A549 (cell line): ENCODE results near the gene SLC16A6. TPM values are rescaled to one million over a fixed set of nuclear protein-coding genes. Genes with fewer than 3 reads are reported as not detected.
A peak's percentile ranks its signal among the peaks of the same experiment; 100 is the strongest.

Source experiments
- ATAC-seq, 2 experiments: fragments of 200-7000 bp in 1 of 2; fragments of >200 bp in 1 of 2; cut with Nextera tagmentation in 1 of 2; cut with Tn5 transposase in 1 of 2; 3 replicates each; pipeline versions ENCODE4 v1.8.0 to v1.9.1; 2018 to 2020; ENCODE audit warnings: mild to moderate bottlenecking in 1 of 2, moderate library complexity in 1 of 2
- CTCF ChIA-PET: fragments of 300-600 bp; sonication (Branson Sonifier 250); formaldehyde crosslinking; extraction: SDS; loops from one replicate; lab custom pipeline; 2021; ENCODE audit warnings: antibody characterized with exemption, inconsistent platforms; lab: Yijun Ruan, JAX
- POLR2A ChIA-PET: fragments of 350-600 bp; formaldehyde crosslinking; extraction: SDS; loops from one replicate; lab custom pipeline; 2021; ENCODE audit warnings: antibody characterized with exemption, inconsistent platforms; lab: Yijun Ruan, JAX
- DNase-seq, 2 experiments: peaks; one replicate each; pipeline versions ENCODE4 v3.0.0 to v3.0.0-alpha.2; 2011 to 2016; ENCODE audit warnings: low read depth in 1 of 2, low spot score in 1 of 2
- FAIRE-seq: peaks from 2 replicates; lab custom pipeline; 2011; peaks lifted over from hg19 to GRCh38; lab: Jason Lieb, UNC
- H3K27ac ChIP-seq, 2 experiments: fragments of >200 bp; sonication (Bioruptor Twin); formaldehyde crosslinking; 3 replicates each; pipeline ENCODE4 v1.5.1; 2016 to 2017
- H3K4me1 ChIP-seq: fragments of >200 bp; sonication (Bioruptor Twin); formaldehyde crosslinking; 3 replicates; pipeline ENCODE4 v1.6.1; 2016
- H3K4me2 ChIP-seq: fragments of >200 bp; sonication (Bioruptor Twin); formaldehyde crosslinking; 3 replicates; pipeline ENCODE4 v1.6.1; 2016
- H3K4me3 ChIP-seq: fragments of >200 bp; sonication (Bioruptor Twin); formaldehyde crosslinking; 3 replicates; pipeline ENCODE4 v1.5.1; 2016
- H3K9me3 ChIP-seq: fragments of >200 bp; sonication (Bioruptor Twin); formaldehyde crosslinking; 3 replicates; pipeline ENCODE4 v1.6.1; 2016
- ESRRA ChIP-seq: fragments of 150-350 bp; IDR thresholded peaks from 2 replicates; pipeline ENCODE4 v1.6.1; 2014; ENCODE audit warnings: mild to moderate bottlenecking, low read length, borderline replicate concordance
- FOSB ChIP-seq: fragments of 250-450 bp; sonication (Bioruptor Pico); IDR thresholded peaks from 2 replicates; pipeline ENCODE4 v1.5.0; 2020; ENCODE audit warnings: mild to moderate bottlenecking, moderate library complexity
- HDAC2 ChIP-seq: fragments of 200-600 bp; sonication (generic); IDR thresholded peaks from 2 replicates; pipeline ENCODE4 v1.6.1; 2016
- HOXA7 ChIP-seq: fragments of 250-450 bp; sonication (Bioruptor Pico); IDR thresholded peaks from 2 replicates; pipeline ENCODE4 v1.5.0; 2020; ENCODE audit warnings: mild to moderate bottlenecking, moderate library complexity
- KDM1A ChIP-seq: fragments of 200-600 bp; sonication (generic); IDR thresholded peaks from 2 replicates; pipeline ENCODE4 v1.6.1; 2016; ENCODE audit warnings: low read depth, mild to moderate bottlenecking
- NR3C1 ChIP-seq: fragments of >200 bp; sonication (Bioruptor Twin); formaldehyde crosslinking; IDR thresholded peaks from 3 replicates; pipeline ENCODE4 v1.6.1; 2017
- POLR2A ChIP-seq: IDR thresholded peaks from 2 replicates; pipeline ENCODE4 v1.6.1; 2012; ENCODE audit warnings: mild to moderate bottlenecking, low read length
- RARB ChIP-seq: fragments of 250-450 bp; sonication (Bioruptor Pico); IDR thresholded peaks from 2 replicates; pipeline ENCODE4 v1.8.0; 2021; ENCODE audit warnings: mild to moderate bottlenecking, moderate library complexity
- RFX5 ChIP-seq: fragments of 450-650 bp; IDR thresholded peaks from 2 replicates; pipeline ENCODE4 v1.7.1; 2014; ENCODE audit warnings: antibody characterized with exemption, mild to moderate bottlenecking, moderate library complexity
- SMC3 ChIP-seq: fragments of >200 bp; sonication (Bioruptor Twin); formaldehyde crosslinking; IDR thresholded peaks from 3 replicates; pipeline ENCODE4 v1.6.1; 2018; ENCODE audit warnings: inconsistent platforms
- SREBF2 ChIP-seq: fragments of 450-650 bp; IDR thresholded peaks from 2 replicates; pipeline ENCODE4 v1.6.1; 2014; ENCODE audit warnings: mild to moderate bottlenecking, moderate library complexity
- TFCP2L1 ChIP-seq: fragments of 250-450 bp; sonication (Bioruptor Pico); IDR thresholded peaks from 2 replicates; pipeline ENCODE4 v1.5.0; 2021; ENCODE audit warnings: mild to moderate bottlenecking
- ZSCAN20 ChIP-seq: fragments of 250-450 bp; sonication (Bioruptor Pico); IDR thresholded peaks from 2 replicates; pipeline ENCODE4 v1.8.0; 2022; ENCODE audit warnings: mild to moderate bottlenecking, moderate library complexity
- WGBS: methylation state at CpG from one replicate; pipeline ENCODE4 v1.1.6; 2017; ENCODE audit errors: missing lambda C conversion rate; 5-methylcytosine and 5-hydroxymethylcytosine counted together
- polyA plus RNA-seq, 4 experiments: library from polyadenylated mRNA; depleted of rRNA in 3 of 4; stranded (reverse); fragments of >200 nt; fragmentation: RNase III in 1 of 4; extraction: RNeasy Plus Mini Kit Qiagen cat#74134 plus additional on column Dnase treatment in 1 of 4; gene quantifications; 2 replicates in 3 of 4; 3 replicates in 1 of 4; pipeline ENCODE4 v1.2.3, GENCODE V29; 2011 to 2017
- TF ChIP-seq, protein P1 (sequence below): fragments of 200-600 bp; sonication (generic); IDR thresholded peaks from 2 replicates; pipeline ENCODE4 v1.6.1; 2016; ENCODE audit warnings: antibody characterized with exemption, mild to moderate bottlenecking, moderate library complexity
- TF ChIP-seq, protein P2 (sequence below): IDR thresholded peaks from 2 replicates; pipeline ENCODE4 v1.6.1; 2012
- TF ChIP-seq, protein P3 (sequence below): fragments of 150-350 bp; IDR thresholded peaks from 2 replicates; pipeline ENCODE4 v1.6.1; 2014; ENCODE audit warnings: low read depth, mild to moderate bottlenecking, low read length
- TF ChIP-seq, protein P4 (sequence below): fragments of >200 bp; sonication (Bioruptor Twin); formaldehyde crosslinking; IDR thresholded peaks from 3 replicates; pipeline ENCODE4 v1.6.1; 2016

SLC16A6 gene
- polyA plus RNA-seq, 2 of the 4 experiments (the other 2 are of a cell fraction), result 0.17 to 0.52 TPM

DNA sequence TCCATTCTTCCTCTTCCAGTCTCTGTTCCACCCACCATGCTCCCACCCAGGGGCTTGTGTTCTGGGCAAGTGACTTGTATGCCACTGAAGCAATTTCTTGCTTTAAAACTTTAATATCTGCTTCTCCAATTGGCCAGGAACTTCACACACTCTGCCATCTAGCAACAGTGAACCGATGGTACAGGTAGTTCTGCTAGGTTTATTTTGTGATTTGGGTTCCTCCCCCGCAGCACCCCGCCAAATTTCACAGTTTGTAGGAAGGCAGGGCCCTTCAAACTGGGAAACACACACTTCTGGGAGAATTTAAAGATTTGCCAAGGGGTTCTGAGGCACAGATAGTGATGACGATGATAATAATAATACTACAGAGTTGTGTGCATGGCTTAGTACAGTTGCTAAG, 3.7 kb upstream of the SLC16A6 start:
- H3K4me3 ChIP-seq, result no peak overlapping the region
- ATAC-seq, result no peak
- WGBS, result 77% methylated on average over 4 of the region's 4 CpGs
- no peak for FAIRE-seq
- CTCF ChIA-PET, result interaction anchor here (1.3 kb wide), 2 partner anchors 31 to 142 kb away, joined by 3 read pairs; no protein-coding TSS in a partner anchor
- H3K4me2 ChIP-seq, result no peak overlapping the region
- no peaks in the 10 kb centered on the region for H3K9me3 ChIP-seq
- TF ChIP-seq, protein P1, sequence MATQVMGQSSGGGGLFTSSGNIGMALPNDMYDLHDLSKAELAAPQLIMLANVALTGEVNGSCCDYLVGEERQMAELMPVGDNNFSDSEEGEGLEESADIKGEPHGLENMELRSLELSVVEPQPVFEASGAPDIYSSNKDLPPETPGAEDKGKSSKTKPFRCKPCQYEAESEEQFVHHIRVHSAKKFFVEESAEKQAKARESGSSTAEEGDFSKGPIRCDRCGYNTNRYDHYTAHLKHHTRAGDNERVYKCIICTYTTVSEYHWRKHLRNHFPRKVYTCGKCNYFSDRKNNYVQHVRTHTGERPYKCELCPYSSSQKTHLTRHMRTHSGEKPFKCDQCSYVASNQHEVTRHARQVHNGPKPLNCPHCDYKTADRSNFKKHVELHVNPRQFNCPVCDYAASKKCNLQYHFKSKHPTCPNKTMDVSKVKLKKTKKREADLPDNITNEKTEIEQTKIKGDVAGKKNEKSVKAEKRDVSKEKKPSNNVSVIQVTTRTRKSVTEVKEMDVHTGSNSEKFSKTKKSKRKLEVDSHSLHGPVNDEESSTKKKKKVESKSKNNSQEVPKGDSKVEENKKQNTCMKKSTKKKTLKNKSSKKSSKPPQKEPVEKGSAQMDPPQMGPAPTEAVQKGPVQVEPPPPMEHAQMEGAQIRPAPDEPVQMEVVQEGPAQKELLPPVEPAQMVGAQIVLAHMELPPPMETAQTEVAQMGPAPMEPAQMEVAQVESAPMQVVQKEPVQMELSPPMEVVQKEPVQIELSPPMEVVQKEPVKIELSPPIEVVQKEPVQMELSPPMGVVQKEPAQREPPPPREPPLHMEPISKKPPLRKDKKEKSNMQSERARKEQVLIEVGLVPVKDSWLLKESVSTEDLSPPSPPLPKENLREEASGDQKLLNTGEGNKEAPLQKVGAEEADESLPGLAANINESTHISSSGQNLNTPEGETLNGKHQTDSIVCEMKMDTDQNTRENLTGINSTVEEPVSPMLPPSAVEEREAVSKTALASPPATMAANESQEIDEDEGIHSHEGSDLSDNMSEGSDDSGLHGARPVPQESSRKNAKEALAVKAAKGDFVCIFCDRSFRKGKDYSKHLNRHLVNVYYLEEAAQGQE, result no peak
- TF ChIP-seq NR3C1 (no peak), TFCP2L1 (CRISPR knock-in tag) (no peak), FOSB (no peak), ZSCAN20 (CRISPR knock-in tag) (no peak), SREBF2 (no peak), ESRRA (no peak), RARB (CRISPR knock-in tag) (no peak), POLR2A (no peak), HOXA7 (CRISPR knock-in tag) (no peak)
- TF ChIP-seq, protein P2, sequence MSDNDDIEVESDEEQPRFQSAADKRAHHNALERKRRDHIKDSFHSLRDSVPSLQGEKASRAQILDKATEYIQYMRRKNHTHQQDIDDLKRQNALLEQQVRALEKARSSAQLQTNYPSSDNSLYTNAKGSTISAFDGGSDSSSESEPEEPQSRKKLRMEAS, result no peak
- TF ChIP-seq, protein P3, sequence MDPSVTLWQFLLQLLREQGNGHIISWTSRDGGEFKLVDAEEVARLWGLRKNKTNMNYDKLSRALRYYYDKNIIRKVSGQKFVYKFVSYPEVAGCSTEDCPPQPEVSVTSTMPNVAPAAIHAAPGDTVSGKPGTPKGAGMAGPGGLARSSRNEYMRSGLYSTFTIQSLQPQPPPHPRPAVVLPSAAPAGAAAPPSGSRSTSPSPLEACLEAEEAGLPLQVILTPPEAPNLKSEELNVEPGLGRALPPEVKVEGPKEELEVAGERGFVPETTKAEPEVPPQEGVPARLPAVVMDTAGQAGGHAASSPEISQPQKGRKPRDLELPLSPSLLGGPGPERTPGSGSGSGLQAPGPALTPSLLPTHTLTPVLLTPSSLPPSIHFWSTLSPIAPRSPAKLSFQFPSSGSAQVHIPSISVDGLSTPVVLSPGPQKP, result no peak
- H3K4me1 ChIP-seq, result peaks cover 9% of the 10 kb centered on the region; the same call in 2 of the 3 replicates
- H3K27ac ChIP-seq, result no peak overlapping the region
- DNase-seq, result no peak
- POLR2A ChIA-PET, result no interaction called here

DNA sequence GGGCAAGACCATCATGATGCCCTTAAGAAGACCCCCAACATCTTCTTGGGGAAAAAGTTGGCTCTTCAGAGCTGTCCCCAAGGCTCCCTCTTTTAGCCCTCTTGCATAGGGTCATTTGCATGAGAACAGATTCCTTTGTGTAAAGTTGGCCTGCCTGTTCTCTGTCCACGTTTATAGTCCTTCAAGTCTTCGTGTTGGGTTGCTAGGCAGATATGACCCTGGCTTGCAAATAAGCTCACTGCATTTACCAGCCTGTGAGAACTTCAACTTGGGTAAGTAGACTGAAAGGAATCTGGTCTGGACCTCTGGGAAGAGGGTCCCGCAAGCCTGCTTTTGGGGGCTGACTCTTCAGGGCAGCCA, 3.2 kb upstream of the SLC16A6 start:
- FAIRE-seq (no peak), DNase-seq (no peak), ATAC-seq (no peak)
- POLR2A ChIA-PET, result no interaction called here
- WGBS, result 73% methylated on average over 3 of the region's 3 CpGs
- H3K9me3 ChIP-seq, result no peaks in the 10 kb centered on the region
- H3K4me3 ChIP-seq, result no peak overlapping the region
- no peak overlapping the region for H3K4me2 ChIP-seq
- TF ChIP-seq, protein P4, sequence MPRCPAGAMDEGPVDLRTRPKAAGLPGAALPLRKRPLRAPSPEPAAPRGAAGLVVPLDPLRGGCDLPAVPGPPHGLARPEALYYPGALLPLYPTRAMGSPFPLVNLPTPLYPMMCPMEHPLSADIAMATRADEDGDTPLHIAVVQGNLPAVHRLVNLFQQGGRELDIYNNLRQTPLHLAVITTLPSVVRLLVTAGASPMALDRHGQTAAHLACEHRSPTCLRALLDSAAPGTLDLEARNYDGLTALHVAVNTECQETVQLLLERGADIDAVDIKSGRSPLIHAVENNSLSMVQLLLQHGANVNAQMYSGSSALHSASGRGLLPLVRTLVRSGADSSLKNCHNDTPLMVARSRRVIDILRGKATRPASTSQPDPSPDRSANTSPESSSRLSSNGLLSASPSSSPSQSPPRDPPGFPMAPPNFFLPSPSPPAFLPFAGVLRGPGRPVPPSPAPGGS, result no peak
- peak; percentile 55; the same call in 1 of the 2 replicates for TF ChIP-seq RFX5
- H3K4me1 ChIP-seq, result peaks cover 9% of the 10 kb centered on the region; the same call in 2 of the 3 replicates
- CTCF ChIA-PET, result interaction anchor here (1.3 kb wide), 2 partner anchors 30 to 142 kb away, joined by 3 read pairs; no protein-coding TSS in a partner anchor
- H3K27ac ChIP-seq, result no peak overlapping the region

DNA sequence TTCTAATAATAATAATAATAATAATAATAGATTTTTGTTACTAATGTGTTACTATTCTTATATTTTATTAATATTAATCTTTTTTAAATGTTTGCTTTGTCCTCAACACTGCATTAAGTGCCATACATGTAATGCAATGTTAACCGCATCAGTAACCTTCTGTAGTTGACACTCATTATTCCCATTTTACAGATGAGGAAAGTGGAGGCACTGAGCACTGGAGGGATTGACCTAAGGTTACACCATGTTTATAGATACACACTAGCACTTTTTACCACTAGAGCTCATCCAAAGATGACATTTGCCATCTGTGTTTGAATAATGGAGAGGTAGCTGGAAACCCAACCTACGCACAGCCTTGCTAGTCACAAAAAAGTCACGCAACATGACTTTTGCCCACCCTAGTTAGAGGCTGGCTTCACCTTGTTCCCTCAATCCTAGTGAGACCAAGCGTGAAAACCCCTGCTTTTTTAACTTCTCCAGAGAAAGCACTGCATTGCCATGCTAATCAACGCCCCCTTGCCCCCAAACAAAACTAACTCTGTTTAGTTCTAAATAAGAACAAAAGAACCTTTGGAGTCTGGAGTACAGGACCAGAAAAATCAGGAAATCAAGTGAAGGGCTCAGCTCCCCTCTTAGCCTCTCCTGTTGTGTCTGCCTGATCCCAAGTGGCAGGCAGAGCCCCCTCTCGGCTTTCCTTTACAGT, 2.7 kb upstream of the SLC16A6 start:
- WGBS, result 89% methylated on average over 6 of the region's 6 CpGs
- no peak for FAIRE-seq
- no peak for DNase-seq
- no peak overlapping the region for H3K4me3 ChIP-seq
- ChIA-PET POLR2A (no interaction called here), CTCF (interaction anchor here (1.3 to 2.3 kb wide), 7 partner anchors 30 to 172 kb away, joined by 3 to 7 read pairs (median 3); no protein-coding TSS in a partner anchor)
- peaks cover 9% of the 10 kb centered on the region; the same call in 2 of the 3 replicates for H3K4me1 ChIP-seq
- H3K27ac ChIP-seq, result no peak overlapping the region
- H3K4me2 ChIP-seq, result no peak overlapping the region
- no peaks in the 10 kb centered on the region for H3K9me3 ChIP-seq
- no peak for ATAC-seq
- TF ChIP-seq SMC3 (no peak), HDAC2 (peak; percentile 49; the same call in 1 of the 2 replicates), KDM1A (peak; percentile 65; the same call in 1 of the 2 replicates)
